ENCODE data around the gene NRG2. TPM values are rescaled to one million over a fixed set of nuclear protein-coding genes. Genes with fewer than 3 reads are reported as not detected.

The NRG2 gene
- polyA plus RNA-seq, 2 of the 4 experiments (the other 2 are of a cell fraction) = 1.0 to 1.1 TPM

DNA sequence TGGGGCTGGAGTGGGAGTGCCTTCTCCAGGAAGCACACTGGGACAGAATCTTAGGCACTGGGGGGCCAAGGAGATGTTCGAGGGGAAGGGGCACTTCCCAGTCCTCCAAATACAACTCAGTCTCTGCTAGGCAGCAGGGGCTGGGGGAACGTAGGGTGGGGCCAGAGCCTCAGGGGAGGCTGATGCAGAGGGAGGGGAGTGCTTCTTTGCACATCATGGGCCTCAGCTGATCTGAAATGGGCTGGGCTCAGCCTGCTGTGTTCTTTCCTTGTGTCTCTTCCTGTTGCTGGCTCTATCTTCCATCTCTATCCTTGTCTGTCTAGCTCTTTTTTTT is 231.9 kb downstream of the NRG2 start:
- Histone ChIP-seq H3K4me1 (no peaks in the 10 kb centered on the region), H3K27ac (no peak overlapping the region), H3K4me2 (no peak overlapping the region), H3K4me3 (no peak overlapping the region), H3K9me3 (no peaks in the 10 kb centered on the region)
- TF ChIP-seq PHF8 (IDR thresholded peaks at IDR 0.05; ENCODE audit: borderline replicate concordance, low read depth) (no peak), JUN (IDR thresholded peaks at IDR 0.05) (no peak), POLR2AphosphoS2 (conservative IDR thresholded peaks at IDR 0.05; ENCODE audit: low read length) (no peak), GATA3 (IDR thresholded peaks at IDR 0.05; ENCODE audit: borderline replicate concordance) (no peak), KDM5A (IDR thresholded peaks at IDR 0.05) (no peak), HOXB5 (CRISPR knock-in tag; IDR thresholded peaks at IDR 0.05) (no peak), ESRRA (IDR thresholded peaks at IDR 0.05; ENCODE audit: borderline replicate concordance, low read length) (no peak), ZC3H11A (IDR thresholded peaks at IDR 0.05) (no peak)
- TF ChIP-seq, protein P1, sequence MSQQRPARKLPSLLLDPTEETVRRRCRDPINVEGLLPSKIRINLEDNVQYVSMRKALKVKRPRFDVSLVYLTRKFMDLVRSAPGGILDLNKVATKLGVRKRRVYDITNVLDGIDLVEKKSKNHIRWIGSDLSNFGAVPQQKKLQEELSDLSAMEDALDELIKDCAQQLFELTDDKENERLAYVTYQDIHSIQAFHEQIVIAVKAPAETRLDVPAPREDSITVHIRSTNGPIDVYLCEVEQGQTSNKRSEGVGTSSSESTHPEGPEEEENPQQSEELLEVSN (IDR thresholded peaks at IDR 0.05; ENCODE audit: borderline replicate concordance, low read depth) = no peak
- ChIA-PET CTCF (interaction anchor here (1.0 to 2.8 kb wide), 5 partner anchors 24 to 158 kb away, joined by 3 to 11 read pairs (median 4); no protein-coding TSS in a partner anchor), POLR2A (no interaction called here)
- DNase-seq (ENCODE audit: low read depth in 1 of 2, low spot score in 1 of 2) (no peak), FAIRE-seq (no peak), ATAC-seq (no peak)
- 0% methylated on average over 2 of the region's 2 CpGs for WGBS (ENCODE audit: missing lambda C conversion rate)

DNA sequence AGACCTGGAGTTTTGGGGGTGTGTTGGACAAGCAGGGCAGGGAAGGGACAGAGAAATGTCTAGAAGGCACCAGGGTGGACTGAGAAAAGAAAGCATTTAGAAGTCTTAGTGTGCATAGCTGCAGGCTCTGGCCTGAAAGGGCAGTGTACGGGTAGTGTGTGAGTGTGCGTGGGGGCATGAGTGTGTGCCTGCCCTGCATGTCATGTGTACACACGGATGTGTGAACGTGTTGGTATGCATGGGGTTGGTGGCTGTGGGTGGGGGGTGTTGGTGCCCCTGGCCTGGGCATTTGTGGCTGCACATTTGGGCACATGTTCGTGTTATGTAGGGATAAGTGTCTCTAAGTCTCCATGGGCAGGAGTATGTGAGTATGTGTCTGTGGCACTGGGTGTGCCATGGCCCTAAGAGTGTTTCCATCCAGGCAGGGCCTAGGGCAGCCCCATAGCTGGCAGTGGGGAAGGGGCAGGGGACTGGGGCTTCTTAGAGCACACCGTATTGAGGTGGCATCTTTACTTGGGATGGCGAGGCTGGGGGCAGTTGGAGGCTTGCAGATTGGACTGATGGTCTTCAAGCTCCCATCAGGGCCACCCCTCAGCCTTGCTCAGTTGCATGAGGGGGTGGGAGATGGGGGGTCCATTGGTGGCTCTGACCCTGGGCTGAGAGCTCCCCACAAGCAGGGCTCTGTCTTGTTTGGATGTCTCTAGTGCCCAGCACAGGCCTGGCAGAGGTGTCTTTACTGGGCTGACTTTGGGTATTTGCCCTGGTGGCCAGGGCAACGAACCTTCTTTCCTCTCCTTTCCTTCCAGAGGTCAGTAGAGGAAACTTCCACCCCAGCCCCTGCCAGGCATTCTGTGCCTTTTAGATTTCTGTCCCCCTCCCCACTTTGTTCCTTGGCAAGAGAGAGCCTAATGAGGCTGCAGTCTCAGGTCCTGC is 232.5 kb downstream of the NRG2 start:
- POLR2A ChIA-PET = no interaction called here
- FAIRE-seq = no peak
- ATAC-seq = no peak

DNA sequence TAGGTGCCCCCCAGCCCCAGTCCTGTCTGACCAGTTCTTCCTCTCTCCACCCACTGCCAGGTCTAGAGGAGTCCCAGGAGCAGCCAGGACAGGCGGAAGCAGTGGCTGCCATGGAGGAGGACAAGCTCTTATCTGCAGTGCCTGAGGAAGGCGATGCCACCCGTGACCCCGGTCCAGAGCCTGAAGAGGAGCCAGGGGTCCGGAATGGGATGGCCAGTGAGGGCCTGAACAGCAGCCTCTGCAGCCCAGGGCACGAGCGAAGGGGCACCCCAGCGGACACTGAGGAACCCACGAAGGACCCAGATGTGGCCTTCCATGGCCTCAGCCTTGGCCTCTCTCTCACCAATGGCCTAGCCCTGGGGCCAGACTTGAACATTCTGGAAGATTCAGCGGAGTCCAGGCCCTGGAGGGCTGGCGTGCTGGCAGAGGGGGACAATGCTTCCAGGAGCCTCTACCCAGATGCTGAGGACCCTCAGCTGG is 233.7 kb downstream of the NRG2 start:
- no peaks in the 10 kb centered on the region for H3K9me3 ChIP-seq
- ChIA-PET POLR2A (no interaction called here), CTCF (interaction anchor here (1.7 to 2.0 kb wide), 2 partner anchors 21 to 23 kb away, joined by 5 to 6 read pairs; no protein-coding TSS in a partner anchor)
- H3K4me1 ChIP-seq = no peaks in the 10 kb centered on the region
- no peak overlapping the region for H3K4me3 ChIP-seq
- ATAC-seq (no peak), FAIRE-seq (no peak), DNase-seq (ENCODE audit: low read depth in 1 of 2, low spot score in 1 of 2) (no peak)
- 40% methylated on average over 10 of the region's 11 CpGs for WGBS (ENCODE audit: missing lambda C conversion rate)
- H3K27ac ChIP-seq = no peak overlapping the region
- no peak for TF ChIP-seq SMC3 (IDR thresholded peaks at IDR 0.05)
- no peak for TF ChIP-seq JUN (IDR thresholded peaks at IDR 0.05)
- TF ChIP-seq CHD4 (IDR thresholded peaks at IDR 0.05; ENCODE audit: borderline replicate concordance) = no peak
- TF ChIP-seq PHF8 (IDR thresholded peaks at IDR 0.05; ENCODE audit: borderline replicate concordance, low read depth) = no peak
- H3K4me2 ChIP-seq = no peak overlapping the region

More for the DNA sequence above, 232.5 kb downstream of the NRG2 start:
- Histone ChIP-seq H3K27ac (no peak overlapping the region), H3K9me3 (no peaks in the 10 kb centered on the region), H3K4me3 (no peak overlapping the region), H3K4me2 (no peak overlapping the region), H3K4me1 (no peaks in the 10 kb centered on the region)
- no peak for DNase-seq (ENCODE audit: low read depth in 1 of 2, low spot score in 1 of 2)
- WGBS (ENCODE audit: missing lambda C conversion rate) = 28% methylated on average over 7 of the region's 8 CpGs
- TF ChIP-seq, protein P2, sequence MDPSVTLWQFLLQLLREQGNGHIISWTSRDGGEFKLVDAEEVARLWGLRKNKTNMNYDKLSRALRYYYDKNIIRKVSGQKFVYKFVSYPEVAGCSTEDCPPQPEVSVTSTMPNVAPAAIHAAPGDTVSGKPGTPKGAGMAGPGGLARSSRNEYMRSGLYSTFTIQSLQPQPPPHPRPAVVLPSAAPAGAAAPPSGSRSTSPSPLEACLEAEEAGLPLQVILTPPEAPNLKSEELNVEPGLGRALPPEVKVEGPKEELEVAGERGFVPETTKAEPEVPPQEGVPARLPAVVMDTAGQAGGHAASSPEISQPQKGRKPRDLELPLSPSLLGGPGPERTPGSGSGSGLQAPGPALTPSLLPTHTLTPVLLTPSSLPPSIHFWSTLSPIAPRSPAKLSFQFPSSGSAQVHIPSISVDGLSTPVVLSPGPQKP (IDR thresholded peaks at IDR 0.05; ENCODE audit: low read depth, low read length) = no peak
- TF ChIP-seq EP300 (IDR thresholded peaks at IDR 0.05) (no peak), NPAS2 (CRISPR knock-in tag; IDR thresholded peaks at IDR 0.05; ENCODE audit: borderline replicate concordance) (no peak), JUNB (IDR thresholded peaks at IDR 0.05) (no peak)
- CTCF ChIA-PET = interaction anchor here (1.0 to 2.8 kb wide), 5 partner anchors 24 to 158 kb away, joined by 3 to 11 read pairs (median 4); no protein-coding TSS in a partner anchor

Measured in A549 (cell line).